Measurements from ENCODE around the gene RAB1A.

Gene RAB1A

DNA sequence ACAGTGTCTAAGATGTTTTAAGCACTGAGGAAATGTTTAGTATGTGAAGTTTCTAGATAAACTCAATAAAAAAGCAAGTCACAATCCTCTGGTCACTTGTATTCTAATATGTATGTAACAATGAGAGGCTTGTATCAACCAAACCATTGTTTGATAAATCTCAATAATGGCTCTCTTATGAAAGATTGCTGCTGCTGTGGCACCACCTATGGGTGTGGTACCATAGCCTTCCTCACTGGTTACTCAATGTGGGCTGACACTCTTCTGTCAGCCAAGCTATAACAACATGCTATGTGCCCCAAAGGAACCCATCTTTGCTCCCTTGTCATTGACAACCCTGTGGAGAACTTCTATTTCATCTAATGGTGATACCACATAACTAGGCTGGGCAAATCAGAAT, 12.6 kb upstream of the RAB1A start:
- TF ChIP-seq, protein P1, sequence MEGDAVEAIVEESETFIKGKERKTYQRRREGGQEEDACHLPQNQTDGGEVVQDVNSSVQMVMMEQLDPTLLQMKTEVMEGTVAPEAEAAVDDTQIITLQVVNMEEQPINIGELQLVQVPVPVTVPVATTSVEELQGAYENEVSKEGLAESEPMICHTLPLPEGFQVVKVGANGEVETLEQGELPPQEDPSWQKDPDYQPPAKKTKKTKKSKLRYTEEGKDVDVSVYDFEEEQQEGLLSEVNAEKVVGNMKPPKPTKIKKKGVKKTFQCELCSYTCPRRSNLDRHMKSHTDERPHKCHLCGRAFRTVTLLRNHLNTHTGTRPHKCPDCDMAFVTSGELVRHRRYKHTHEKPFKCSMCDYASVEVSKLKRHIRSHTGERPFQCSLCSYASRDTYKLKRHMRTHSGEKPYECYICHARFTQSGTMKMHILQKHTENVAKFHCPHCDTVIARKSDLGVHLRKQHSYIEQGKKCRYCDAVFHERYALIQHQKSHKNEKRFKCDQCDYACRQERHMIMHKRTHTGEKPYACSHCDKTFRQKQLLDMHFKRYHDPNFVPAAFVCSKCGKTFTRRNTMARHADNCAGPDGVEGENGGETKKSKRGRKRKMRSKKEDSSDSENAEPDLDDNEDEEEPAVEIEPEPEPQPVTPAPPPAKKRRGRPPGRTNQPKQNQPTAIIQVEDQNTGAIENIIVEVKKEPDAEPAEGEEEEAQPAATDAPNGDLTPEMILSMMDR (IDR thresholded peaks at IDR 0.05) = no peak; the same call in 1 of the 2 replicates

DNA sequence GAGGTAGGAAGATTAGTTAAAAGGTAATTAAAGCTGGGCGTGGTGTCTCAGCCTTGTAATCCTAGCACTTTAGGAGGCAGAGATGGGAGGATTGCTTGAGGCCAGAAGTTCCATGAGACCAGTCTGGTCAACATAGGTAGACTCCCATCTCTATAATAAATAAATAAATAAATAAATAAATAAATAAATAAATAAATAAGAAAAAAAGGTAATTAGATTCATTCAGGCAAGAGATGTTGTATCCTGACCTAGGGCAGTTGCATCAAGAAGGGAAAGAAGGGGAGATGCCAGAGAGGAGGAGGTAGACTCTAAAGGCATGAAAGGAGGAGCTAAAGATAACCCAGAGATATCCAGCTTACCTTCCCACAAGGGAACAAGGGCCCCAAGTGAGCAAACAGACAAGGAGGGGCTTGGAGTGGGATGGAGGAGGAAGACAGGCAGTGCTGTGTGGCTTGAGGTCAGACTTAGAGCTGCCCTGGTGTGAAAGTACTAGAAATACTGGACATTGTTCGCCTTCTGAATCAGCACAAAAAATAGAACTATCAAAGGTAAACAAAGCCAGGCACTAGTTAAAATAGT, 7.4 kb upstream of the RAB1A start:
- TF ChIP-seq, protein P1 (IDR thresholded peaks at IDR 0.05) = no peak

DNA sequence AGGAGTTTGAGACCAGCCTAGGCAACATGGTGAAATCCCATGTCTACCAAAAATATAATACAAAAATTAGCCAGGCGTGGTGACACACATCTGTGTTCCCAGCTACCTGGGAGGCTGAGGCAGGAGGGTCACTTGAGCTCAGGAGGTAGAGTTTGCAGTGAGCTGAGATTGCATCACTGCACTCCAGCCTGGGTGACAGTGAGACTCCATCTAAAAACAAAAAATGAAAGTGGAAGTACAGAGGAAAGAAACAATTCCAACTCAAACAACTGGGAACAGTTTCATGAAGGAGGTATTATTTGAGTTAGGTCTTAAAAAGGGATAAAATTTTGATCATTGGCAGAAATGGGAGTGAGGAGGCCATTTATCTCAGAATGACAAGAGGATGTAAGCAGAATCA, 6.3 kb upstream of the RAB1A start:
- TF ChIP-seq, protein P1 (IDR thresholded peaks at IDR 0.05) = no peak

DNA sequence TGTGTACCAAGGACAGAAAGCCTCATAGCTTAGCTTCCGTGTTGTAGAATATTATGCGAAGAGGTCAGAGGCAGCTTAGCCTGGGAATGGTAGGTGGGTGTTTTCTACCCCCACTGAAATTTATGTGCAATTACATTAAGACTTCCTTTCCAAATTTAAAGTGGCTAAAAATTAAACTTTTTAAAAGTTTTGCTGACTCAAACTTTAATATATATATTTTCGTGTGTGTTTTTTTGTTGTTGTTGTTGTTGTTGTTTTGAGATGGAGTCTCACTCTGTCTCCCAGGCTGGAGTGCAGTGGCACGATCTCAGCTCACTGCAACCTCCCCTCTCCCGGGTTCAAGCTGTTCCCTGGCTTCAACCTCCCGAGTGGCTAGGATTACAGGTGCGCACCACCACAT, 4.3 kb upstream of the RAB1A start:
- TF ChIP-seq, protein P1 (IDR thresholded peaks at IDR 0.05) = no peak

DNA sequence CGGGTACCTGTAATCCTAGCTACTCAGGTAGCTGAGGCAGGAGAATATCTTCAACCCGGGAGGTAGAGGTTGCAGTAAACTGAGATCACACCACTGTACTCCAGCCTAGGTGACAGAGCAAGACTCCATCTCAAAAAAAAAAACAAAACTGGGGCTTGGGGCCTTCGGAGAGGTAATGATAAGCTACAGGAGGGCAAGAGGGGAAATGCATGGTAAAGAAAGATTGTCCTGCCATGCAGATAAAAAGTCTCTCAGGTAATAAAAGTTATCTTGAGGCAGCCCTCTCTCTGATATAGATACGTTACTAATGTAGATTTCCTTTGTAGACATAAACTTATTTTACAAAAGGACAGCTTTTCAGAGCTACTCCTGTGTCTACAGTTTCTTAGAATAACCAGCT, 3.7 kb upstream of the RAB1A start:
- TF ChIP-seq, protein P1 (IDR thresholded peaks at IDR 0.05) = no peak

DNA sequence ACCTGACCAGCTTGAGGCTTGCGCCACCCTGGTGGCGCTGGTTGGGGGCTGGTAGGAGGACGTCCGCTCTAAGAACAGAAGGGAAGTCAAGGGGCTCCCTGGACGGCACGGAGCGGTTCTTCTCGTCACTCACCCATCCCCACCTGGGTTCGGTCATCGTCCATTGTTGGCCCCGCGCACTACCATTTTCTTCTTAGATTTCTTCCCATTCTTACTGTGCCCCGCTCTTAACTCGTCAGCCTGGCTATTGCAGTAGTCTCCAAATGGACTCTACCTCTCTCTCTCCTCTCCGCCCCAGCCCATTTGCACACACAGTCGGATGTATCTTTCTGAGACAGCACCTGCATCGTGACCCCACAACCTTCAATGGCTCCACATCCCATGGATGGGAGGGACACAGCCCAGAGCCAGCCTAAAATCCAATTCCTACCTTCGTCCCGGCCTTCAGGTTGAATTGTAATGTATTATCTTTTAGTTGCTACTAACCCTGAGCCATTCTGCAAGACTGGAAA, 814 bp upstream of the RAB1A start:
- TF ChIP-seq, protein P1 (IDR thresholded peaks at IDR 0.05) = no peak

DNA sequence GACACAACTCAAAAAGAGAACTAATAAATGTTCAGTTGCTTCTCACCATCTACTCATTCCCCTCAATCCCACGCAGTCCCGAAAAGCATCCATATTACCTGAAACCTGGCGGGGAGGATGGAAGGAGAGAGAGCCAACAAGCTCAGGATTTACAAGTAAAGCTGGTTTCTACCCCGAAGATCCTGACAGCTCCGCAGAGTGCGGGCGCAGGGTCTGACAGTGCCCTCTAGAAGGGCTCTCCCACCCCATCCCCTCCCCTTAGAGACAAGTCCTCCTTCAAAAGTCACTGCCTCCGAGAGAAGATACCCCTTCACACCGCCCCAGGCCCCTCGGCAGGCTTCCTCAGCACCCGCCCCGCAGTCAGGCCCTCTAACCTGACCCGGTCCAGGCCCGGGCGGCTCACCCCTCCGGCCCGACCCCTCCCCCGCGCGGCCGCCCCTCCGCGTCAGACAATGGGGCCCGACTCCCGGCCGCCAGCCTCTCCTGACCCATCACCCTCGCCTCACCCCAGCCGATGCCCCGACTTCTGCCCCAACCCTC, 550 bp downstream of the RAB1A start:
- TF ChIP-seq, protein P1 (IDR thresholded peaks at IDR 0.05) = no peak
